K562 (cell line): ENCODE data around the gene FKBP2. TPM values are rescaled to one million over a fixed set of nuclear protein-coding genes. Genes with fewer than 3 reads are reported as not detected.

Experiments used
- ATAC-seq: fragments of 200-7000 bp; cut with Tn5 transposase; 3 replicates; pipeline ENCODE4 v1.9.1; 2020; ENCODE audit warnings: moderate library complexity
- BruUV-seq: library from RNA; stranded (reverse); fragments of 400-500 nt; replicated peaks from 2 replicates; lab custom pipeline; 2021; lab: Mats Ljungman, UMichigan
- CTCF ChIA-PET: fragments of 300-600 bp; formaldehyde crosslinking; extraction: SDS; loops from one replicate; lab custom pipeline; 2021; ENCODE audit warnings: low intra/inter-chr PET ratio; lab: Yijun Ruan, JAX
- POLR2A ChIA-PET: fragments of 300-600, 350-650 bp; sonication (Branson Sonifier 250); formaldehyde crosslinking; extraction: SDS; loops from one replicate; lab custom pipeline; 2021; ENCODE audit warnings: antibody characterized with exemption, inconsistent platforms; lab: Yijun Ruan, JAX
- DNase-seq, 4 experiments: peaks; one replicate each; pipeline versions ENCODE4 v3.0.0 to v3.0.0-alpha.2; 2011 to 2018; ENCODE audit warnings: low spot score in 3 of 4, mixed read lengths in 3 of 4; ENCODE audit errors: extremely low read depth in 1 of 4
- FAIRE-seq: peaks from 2 replicates; lab custom pipeline; 2011; peaks lifted over from hg19 to GRCh38; lab: Jason Lieb, UNC
- H2AFZ ChIP-seq: 2 replicates; pipeline ENCODE4 v1.6.0; 2011; ENCODE audit warnings: low read depth, low read length, control low read depth, inconsistent platforms
- H3K27ac ChIP-seq: fragments of 200-600 bp; 3 replicates; pipeline ENCODE4 v1.8.0; 2011; ENCODE audit warnings: low read depth, mild to moderate bottlenecking, control low read depth, inconsistent platforms, low read length, moderate library complexity, mixed read lengths; ENCODE audit errors: extremely low read depth
- H3K27me3 ChIP-seq, 2 experiments: fragments of 300-600 bp in 1 of 2; 2 replicates in 1 of 2; 3 replicates in 1 of 2; pipeline versions ENCODE4 v1.6.0 to v1.8.0; 2011; ENCODE audit warnings: inconsistent platforms in 2 of 2, low read length in 2 of 2, mild to moderate bottlenecking in 1 of 2, mixed read lengths in 1 of 2, moderate library complexity in 1 of 2; ENCODE audit not compliant: control insufficient read depth in 2 of 2, insufficient read depth in 2 of 2
- H3K36me3 ChIP-seq: fragments of 300-600 bp; 3 replicates; pipeline ENCODE4 v1.8.0; 2011; ENCODE audit warnings: mild to moderate bottlenecking, low read length, inconsistent platforms; ENCODE audit not compliant: control insufficient read depth, insufficient read depth
- H3K4me1 ChIP-seq, 2 experiments: fragments of 200-600 bp in 1 of 2; replicated peaks in 1 of 2; 2 replicates in 1 of 2; 3 replicates in 1 of 2; pipeline versions ENCODE4 v1.5.1 to v1.8.0; 2011; ENCODE audit warnings: inconsistent platforms in 2 of 2, low read length in 2 of 2, mild to moderate bottlenecking in 1 of 2, mixed read lengths in 1 of 2, moderate library complexity in 1 of 2; ENCODE audit not compliant: control insufficient read depth in 2 of 2, insufficient read depth in 2 of 2
- H3K4me2 ChIP-seq: 2 replicates; pipeline ENCODE4 v1.6.1; 2011; ENCODE audit warnings: low read length, control low read depth, inconsistent platforms, mixed read lengths; ENCODE audit not compliant: insufficient read depth
- H3K4me3 ChIP-seq: fragments of 200-600 bp; sonication (generic), shearing (Covaris generic); 2 replicates; pipeline ENCODE4 v1.5.1; 2016; ENCODE audit warnings: control low read depth, inconsistent platforms
- H3K79me2 ChIP-seq: fragments of 200-600 bp; 3 replicates; pipeline ENCODE4 v1.8.0; 2011; ENCODE audit warnings: low read length, inconsistent platforms; ENCODE audit not compliant: control insufficient read depth, insufficient read depth
- H3K9ac ChIP-seq, 2 experiments: 2 replicates each; pipeline versions ENCODE4 v1.6.0 to v1.6.1; 2011; ENCODE audit warnings: low read depth in 2 of 2, low read length in 2 of 2, control low read depth in 1 of 2, inconsistent platforms in 1 of 2, mild to moderate bottlenecking in 1 of 2, mixed read lengths in 1 of 2; ENCODE audit not compliant: insufficient read depth in 1 of 2
- H3K9me1 ChIP-seq: one replicate; pipeline ENCODE4 v1.6.0; 2011; ENCODE audit warnings: inconsistent platforms, mild to moderate bottlenecking, low read length, moderate library complexity; ENCODE audit not compliant: control insufficient read depth, insufficient read depth
- H3K9me3 ChIP-seq: replicated peaks from 2 replicates; pipeline ENCODE4 v1.5.1; 2011; ENCODE audit warnings: low read depth, low read length, inconsistent platforms; ENCODE audit not compliant: control insufficient read depth, insufficient read depth
- H4K20me1 ChIP-seq: replicated peaks from 2 replicates; pipeline ENCODE4 v1.6.1; 2011; ENCODE audit warnings: low read length, inconsistent platforms, mixed read lengths; ENCODE audit not compliant: control insufficient read depth, insufficient read depth
- ARHGAP35 ChIP-seq: fragments of 450-650 bp; IDR thresholded peaks from 2 replicates; pipeline ENCODE4 v1.6.1; 2018; ENCODE audit not compliant: partially characterized antibody
- BRD9 ChIP-seq: fragments of 450-650 bp; IDR thresholded peaks from 2 replicates; pipeline ENCODE4 v1.6.1; 2018; ENCODE audit warnings: low read depth; ENCODE audit not compliant: partially characterized antibody
- CCNT2 ChIP-seq: IDR thresholded peaks from 2 replicates; pipeline ENCODE4 v1.6.1; 2011; ENCODE audit warnings: borderline replicate concordance, low read depth, mild to moderate bottlenecking, moderate library complexity, mixed read lengths, low read length; ENCODE audit not compliant: insufficient read length; ENCODE audit errors: extremely low read depth
- DIDO1 ChIP-seq: fragments of 450-650 bp; IDR thresholded peaks from 2 replicates; pipeline ENCODE4 v1.6.1; 2016; ENCODE audit warnings: low read depth, missing biosample characterization, missing genetic modification characterization
- HIVEP1 ChIP-seq: fragments of 250-450 bp; sonication (Bioruptor Pico); IDR thresholded peaks from 2 replicates; pipeline ENCODE4 v1.4.0; 2020; ENCODE audit warnings: mild to moderate bottlenecking
- HMBOX1 ChIP-seq: sonication (generic); IDR thresholded peaks from 2 replicates; pipeline ENCODE4 v1.6.1; 2016
- LARP7 ChIP-seq: fragments of 450-650 bp; IDR thresholded peaks from 2 replicates; pipeline ENCODE4 v1.6.1; 2016
- RUNX1 ChIP-seq: sonication (generic); IDR thresholded peaks from 2 replicates; pipeline ENCODE4 v1.6.1; 2016; ENCODE audit warnings: antibody characterized with exemption, low read depth
- WGBS: fragments of 100-300 bp; shearing (Covaris generic); methylation state at CpG from one replicate; pipeline ENCODE4 v1.1.6; 2016; ENCODE audit warnings: low coverage, mixed read lengths; ENCODE audit not compliant: insufficient coverage; ENCODE audit errors: missing lambda C conversion rate; 5-methylcytosine and 5-hydroxymethylcytosine counted together
- in situ Hi-C: fragments of 300-500 bp; cut with MboI; formaldehyde crosslinking; loops from 4 replicates; pipeline ENCODE4 v1.15.0; 2018; ENCODE audit warnings: inconsistent platforms, mixed read lengths
- intact Hi-C: fragments of 100-400 bp; cut with micrococcal nuclease; formaldehyde crosslinking; loops from 2 replicates; pipeline ENCODE4 v1.14.2; 2022
- polyA plus RNA-seq, 8 experiments: library from polyadenylated mRNA; depleted of rRNA in 4 of 8; stranded (reverse) in 5 of 8; unstranded in 3 of 8; fragments of >200 nt; fragmentation: Nextera tagmentation in 2 of 8; fragmentation: Illumina TruSeq in 1 of 8; extraction: Ambion mirVana in 2 of 8; extraction: Trizol in 1 of 8; gene quantifications; 2 replicates each; pipeline versions ENCODE4 v1.2.1 to v1.2.3, GENCODE V29; 2011 to 2014; ENCODE audit warnings: inconsistent platforms in 1 of 8, missing spikeins in 1 of 8
- total RNA-seq, 7 experiments: library from RNA; depleted of rRNA in 6 of 7; stranded (reverse); fragments of >200 nt in 6 of 7; fragmentation: Illumina TruSeq in 2 of 7; extraction: Trizol in 2 of 7; gene quantifications; 2 replicates each; pipeline versions ENCODE4 v1.2.1 to v1.2.3, GENCODE V29; 2011 to 2021; ENCODE audit warnings: low replicate concordance in 1 of 7
- TF ChIP-seq, protein P1 (sequence below), 2 experiments: fragments of 450-650 bp; IDR thresholded peaks; 2 replicates each; pipeline ENCODE4 v1.6.1; 2018; ENCODE audit warnings: mild to moderate bottlenecking in 2 of 2, low read depth in 1 of 2; ENCODE audit not compliant: partially characterized antibody in 2 of 2
- TF ChIP-seq, protein P2 (sequence below): fragments of 450-650 bp; IDR thresholded peaks from 2 replicates; pipeline ENCODE4 v1.6.1; 2016; ENCODE audit warnings: antibody characterized with exemption
- TF ChIP-seq, protein P3 (sequence below): sonication (generic); formaldehyde crosslinking; IDR thresholded peaks from 2 replicates; pipeline ENCODE4 v1.8.1; 2023; ENCODE audit warnings: mild to moderate bottlenecking, missing genetic modification reagents

Gene FKBP2
- total and polyA plus RNA-seq, 9 of the 15 experiments (the other 6 are each of a cell fraction or from before 2014, with no cell fraction given): 3.5 to 151 (median 58.1) TPM

- ChIA-PET POLR2A (interaction anchor here (0.7 to 6.3 kb wide), 10 partner anchors 8 to 487 kb away, joined by 3 to 77 read pairs (median 3); partner anchors contain the start of gene FERMT3), CTCF (no interaction called here)
- no peaks in the 10 kb centered on the region for H3K27me3 ChIP-seq
- H3K9ac ChIP-seq: peak within 1 kb of the TSS; percentile 79 to 99
- intact Hi-C loops: no loop called here
- peak within 1 kb of the TSS; percentile 93 for H3K27ac ChIP-seq
- DNase-seq: peak; percentile 85 to 94 (median 90)
- peaks cover 39% of the 10 kb centered on the region for H3K79me2 ChIP-seq
- BruUV-seq: TSS peak; percentile 77
- H3K4me3 ChIP-seq: peak within 1 kb of the TSS; percentile 64
- no peaks in the 10 kb centered on the region for H3K9me3 ChIP-seq
- peak; percentile 83 for ATAC-seq
- peak within 1 kb of the TSS; percentile 83 for H3K4me2 ChIP-seq
- H3K4me1 ChIP-seq: peaks cover 8 to 72% of the 10 kb centered on the region in 2 experiments; a peak in 4 of 5 replicates
- H2AFZ ChIP-seq: peak within 1 kb of the TSS; percentile 93
- peaks cover 44% of the 10 kb centered on the region; the same call in 2 of the 3 replicates for H3K36me3 ChIP-seq
- in situ Hi-C loops: no loop called here
- WGBS: under 1% methylated on average over 44 of the region's 54 CpGs
- H3K9me1 ChIP-seq: peaks cover 5% of the 10 kb centered on the region
- peak; percentile 75 for FAIRE-seq
- no peaks in the 10 kb centered on the region for H4K20me1 ChIP-seq
- TF ChIP-seq, protein P1, sequence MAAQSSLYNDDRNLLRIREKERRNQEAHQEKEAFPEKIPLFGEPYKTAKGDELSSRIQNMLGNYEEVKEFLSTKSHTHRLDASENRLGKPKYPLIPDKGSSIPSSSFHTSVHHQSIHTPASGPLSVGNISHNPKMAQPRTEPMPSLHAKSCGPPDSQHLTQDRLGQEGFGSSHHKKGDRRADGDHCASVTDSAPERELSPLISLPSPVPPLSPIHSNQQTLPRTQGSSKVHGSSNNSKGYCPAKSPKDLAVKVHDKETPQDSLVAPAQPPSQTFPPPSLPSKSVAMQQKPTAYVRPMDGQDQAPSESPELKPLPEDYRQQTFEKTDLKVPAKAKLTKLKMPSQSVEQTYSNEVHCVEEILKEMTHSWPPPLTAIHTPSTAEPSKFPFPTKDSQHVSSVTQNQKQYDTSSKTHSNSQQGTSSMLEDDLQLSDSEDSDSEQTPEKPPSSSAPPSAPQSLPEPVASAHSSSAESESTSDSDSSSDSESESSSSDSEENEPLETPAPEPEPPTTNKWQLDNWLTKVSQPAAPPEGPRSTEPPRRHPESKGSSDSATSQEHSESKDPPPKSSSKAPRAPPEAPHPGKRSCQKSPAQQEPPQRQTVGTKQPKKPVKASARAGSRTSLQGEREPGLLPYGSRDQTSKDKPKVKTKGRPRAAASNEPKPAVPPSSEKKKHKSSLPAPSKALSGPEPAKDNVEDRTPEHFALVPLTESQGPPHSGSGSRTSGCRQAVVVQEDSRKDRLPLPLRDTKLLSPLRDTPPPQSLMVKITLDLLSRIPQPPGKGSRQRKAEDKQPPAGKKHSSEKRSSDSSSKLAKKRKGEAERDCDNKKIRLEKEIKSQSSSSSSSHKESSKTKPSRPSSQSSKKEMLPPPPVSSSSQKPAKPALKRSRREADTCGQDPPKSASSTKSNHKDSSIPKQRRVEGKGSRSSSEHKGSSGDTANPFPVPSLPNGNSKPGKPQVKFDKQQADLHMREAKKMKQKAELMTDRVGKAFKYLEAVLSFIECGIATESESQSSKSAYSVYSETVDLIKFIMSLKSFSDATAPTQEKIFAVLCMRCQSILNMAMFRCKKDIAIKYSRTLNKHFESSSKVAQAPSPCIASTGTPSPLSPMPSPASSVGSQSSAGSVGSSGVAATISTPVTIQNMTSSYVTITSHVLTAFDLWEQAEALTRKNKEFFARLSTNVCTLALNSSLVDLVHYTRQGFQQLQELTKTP (IDR thresholded peaks at IDR 0.05; ENCODE audit: low read depth in 1 of 2, partially characterized antibody in 2 of 2): no peak
- TF ChIP-seq BRD9 (no peak), DIDO1 (tag) (no peak), RUNX1 (no peak), CCNT2 (peak; percentile 56), HMBOX1 (no peak), HIVEP1 (no peak), LARP7 (0 out of 2 replicates have a peak, but pooled peaks have one; percentile 35), ARHGAP35 (no peak)
- TF ChIP-seq, protein P2, sequence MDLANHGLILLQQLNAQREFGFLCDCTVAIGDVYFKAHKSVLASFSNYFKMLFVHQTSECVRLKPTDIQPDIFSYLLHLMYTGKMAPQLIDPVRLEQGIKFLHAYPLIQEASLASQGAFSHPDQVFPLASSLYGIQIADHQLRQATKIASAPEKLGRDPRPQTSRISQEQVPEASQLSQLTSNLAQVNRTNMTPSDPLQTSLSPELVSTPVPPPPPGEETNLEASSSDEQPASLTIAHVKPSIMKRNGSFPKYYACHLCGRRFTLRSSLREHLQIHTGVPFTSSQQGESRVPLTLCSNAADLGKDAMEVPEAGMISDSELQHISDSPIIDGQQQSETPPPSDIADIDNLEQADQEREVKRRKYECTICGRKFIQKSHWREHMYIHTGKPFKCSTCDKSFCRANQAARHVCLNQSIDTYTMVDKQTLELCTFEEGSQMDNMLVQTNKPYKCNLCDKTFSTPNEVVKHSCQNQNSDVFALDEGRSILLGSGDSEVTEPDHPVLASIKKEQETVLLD: 0 out of 2 replicates have a peak, but pooled peaks have one; percentile 33
- TF ChIP-seq, protein P3, sequence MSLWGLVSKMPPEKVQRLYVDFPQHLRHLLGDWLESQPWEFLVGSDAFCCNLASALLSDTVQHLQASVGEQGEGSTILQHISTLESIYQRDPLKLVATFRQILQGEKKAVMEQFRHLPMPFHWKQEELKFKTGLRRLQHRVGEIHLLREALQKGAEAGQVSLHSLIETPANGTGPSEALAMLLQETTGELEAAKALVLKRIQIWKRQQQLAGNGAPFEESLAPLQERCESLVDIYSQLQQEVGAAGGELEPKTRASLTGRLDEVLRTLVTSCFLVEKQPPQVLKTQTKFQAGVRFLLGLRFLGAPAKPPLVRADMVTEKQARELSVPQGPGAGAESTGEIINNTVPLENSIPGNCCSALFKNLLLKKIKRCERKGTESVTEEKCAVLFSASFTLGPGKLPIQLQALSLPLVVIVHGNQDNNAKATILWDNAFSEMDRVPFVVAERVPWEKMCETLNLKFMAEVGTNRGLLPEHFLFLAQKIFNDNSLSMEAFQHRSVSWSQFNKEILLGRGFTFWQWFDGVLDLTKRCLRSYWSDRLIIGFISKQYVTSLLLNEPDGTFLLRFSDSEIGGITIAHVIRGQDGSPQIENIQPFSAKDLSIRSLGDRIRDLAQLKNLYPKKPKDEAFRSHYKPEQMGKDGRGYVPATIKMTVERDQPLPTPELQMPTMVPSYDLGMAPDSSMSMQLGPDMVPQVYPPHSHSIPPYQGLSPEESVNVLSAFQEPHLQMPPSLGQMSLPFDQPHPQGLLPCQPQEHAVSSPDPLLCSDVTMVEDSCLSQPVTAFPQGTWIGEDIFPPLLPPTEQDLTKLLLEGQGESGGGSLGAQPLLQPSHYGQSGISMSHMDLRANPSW (CRISPR knock-in tag): no peak
These were observed 15.0 kb upstream of the FKBP2 start, which contains the start of the genes NUDT22 and TRPT1 for GRCh38 chr11:64225608-64226506. Gene NUDT22 (plus strand): TSS chr11:64226274. CDS start chr11:64226653, 379 bp downstream. Gene TRPT1 (minus strand): TSS chr11:64226186. CDS start chr11:64225860, 326 bp downstream.
